HUES64 (cell line): ENCODE measurements around the gene CNTN4.
A peak's percentile ranks its signal among the peaks of the same experiment; 100 is the strongest.

Experiments used
- H3K27ac ChIP-seq: 2 replicates; pipeline ENCODE4 v1.7.0; 2013; ENCODE audit warnings: low read depth, low read length, inconsistent platforms
- H3K27me3 ChIP-seq: 2 replicates; pipeline ENCODE4 v1.6.1; 2013; ENCODE audit warnings: mild to moderate bottlenecking, low read length; ENCODE audit not compliant: insufficient read depth
- H3K36me3 ChIP-seq: 2 replicates; pipeline ENCODE4 v1.6.1; 2013; ENCODE audit warnings: mild to moderate bottlenecking, low read length; ENCODE audit not compliant: insufficient read depth
- H3K4me1 ChIP-seq: 2 replicates; pipeline ENCODE4 v1.6.1; 2013; ENCODE audit warnings: mild to moderate bottlenecking, low read length, moderate library complexity; ENCODE audit not compliant: insufficient read depth
- H3K4me3 ChIP-seq: 2 replicates; pipeline ENCODE4 v1.5.1; 2013; ENCODE audit warnings: mild to moderate bottlenecking, low read length, moderate library complexity
- H3K9ac ChIP-seq: 2 replicates; pipeline ENCODE4 v1.6.1; 2013; ENCODE audit warnings: mild to moderate bottlenecking, low read depth, low read length
- H3K9me3 ChIP-seq: 2 replicates; pipeline ENCODE4 v1.6.1; 2013; ENCODE audit warnings: low read depth, low read length; ENCODE audit not compliant: insufficient read depth
- WGBS: fragments of 150-250, 120-280 bp; methylation state at CpG from one replicate; pipeline ENCODE4 v1.1.7; 2013; ENCODE audit warnings: missing lambda C conversion rate; 5-methylcytosine and 5-hydroxymethylcytosine counted together

The CNTN4 gene

GRCh38 chr3:2153547-2153946 is 54.9 kb downstream of the CNTN4 start:
- H3K4me1 ChIP-seq, result no peaks in the 10 kb centered on the region
- H3K27ac ChIP-seq, result no peak overlapping the region
- H3K9ac ChIP-seq, result no peak overlapping the region
- H3K4me3 ChIP-seq, result no peak overlapping the region
- peaks cover 8% of the 10 kb centered on the region; the same call in 1 of the 2 replicates for H3K9me3 ChIP-seq
- 73% methylated on average over 5 of the region's 5 CpGs for WGBS
- H3K27me3 ChIP-seq, result no peaks in the 10 kb centered on the region
- H3K36me3 ChIP-seq, result no peaks in the 10 kb centered on the region

DNA sequence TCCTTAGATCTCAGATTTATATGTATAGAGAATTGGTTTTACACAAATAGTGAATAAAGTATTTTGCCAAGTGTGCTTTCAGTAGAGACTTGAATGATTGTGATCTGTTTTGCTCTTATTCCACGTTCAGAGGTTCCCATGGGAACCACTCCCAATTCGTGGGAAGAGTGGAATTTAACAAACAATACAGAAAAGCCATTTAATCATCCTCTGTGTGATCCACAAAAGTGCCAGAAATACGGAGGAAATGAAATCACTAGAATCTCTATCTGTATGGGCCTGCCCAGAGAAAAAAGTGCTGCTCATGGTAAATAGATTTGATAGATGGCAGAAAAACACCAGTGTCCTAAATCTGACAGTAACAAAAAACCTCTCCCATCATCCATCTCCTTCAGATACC is 56.0 kb downstream of the CNTN4 start:
- Histone ChIP-seq H3K4me3 (no peak overlapping the region), H3K4me1 (no peaks in the 10 kb centered on the region), H3K9me3 (peaks cover 8% of the 10 kb centered on the region; the same call in 1 of the 2 replicates), H3K9ac (no peak overlapping the region), H3K27me3 (no peaks in the 10 kb centered on the region), H3K36me3 (no peaks in the 10 kb centered on the region), H3K27ac (no peak overlapping the region)
- 49% methylated on average over 3 of the region's 3 CpGs for WGBS

GRCh38 chr3:2156244-2156847 is 57.7 kb downstream of the CNTN4 start:
- no peak overlapping the region for H3K27ac ChIP-seq
- H3K36me3 ChIP-seq, result no peaks in the 10 kb centered on the region
- no peaks in the 10 kb centered on the region for H3K4me1 ChIP-seq
- no peak overlapping the region for H3K9ac ChIP-seq
- WGBS, result 57% methylated on average over 19 of the region's 19 CpGs
- no peaks in the 10 kb centered on the region for H3K27me3 ChIP-seq
- H3K9me3 ChIP-seq, result peaks cover 8% of the 10 kb centered on the region; the same call in 1 of the 2 replicates
- H3K4me3 ChIP-seq, result peak overlapping the region; percentile 28; the same call in 1 of the 2 replicates

GRCh38 chr3:2158828-2159227 is 60.2 kb downstream of the CNTN4 start:
- no peaks in the 10 kb centered on the region for H3K27me3 ChIP-seq
- no peak overlapping the region for H3K27ac ChIP-seq
- H3K4me1 ChIP-seq, result no peaks in the 10 kb centered on the region
- no peak overlapping the region for H3K9ac ChIP-seq
- WGBS, result 68% methylated on average over 3 of the region's 3 CpGs
- no peak overlapping the region for H3K4me3 ChIP-seq
- no peaks in the 10 kb centered on the region for H3K36me3 ChIP-seq
- no peaks in the 10 kb centered on the region for H3K9me3 ChIP-seq

- Histone ChIP-seq H3K9me3 (no peaks in the 10 kb centered on the region), H3K4me1 (peaks cover 6% of the 10 kb centered on the region), H3K27ac (no peak overlapping the region), H3K9ac (no peak overlapping the region), H3K27me3 (no peaks in the 10 kb centered on the region), H3K36me3 (no peaks in the 10 kb centered on the region), H3K4me3 (no peak overlapping the region)
- no CpG with 5 or more reads among the region's 3 CpGs for WGBS
These were observed 67.9 kb downstream of the CNTN4 start for GRCh38 chr3:2166552-2166951.

GRCh38 chr3:2172561-2173171 is 74.0 kb downstream of the CNTN4 start:
- Histone ChIP-seq H3K9ac (no peak overlapping the region), H3K4me1 (peaks cover 6% of the 10 kb centered on the region; the same call in 1 of the 2 replicates), H3K27me3 (no peaks in the 10 kb centered on the region), H3K4me3 (no peak overlapping the region), H3K9me3 (peaks cover 10% of the 10 kb centered on the region; the same call in 1 of the 2 replicates), H3K27ac (no peak overlapping the region), H3K36me3 (no peaks in the 10 kb centered on the region)
- WGBS, result 72% methylated on average over 4 of the region's 4 CpGs

DNA sequence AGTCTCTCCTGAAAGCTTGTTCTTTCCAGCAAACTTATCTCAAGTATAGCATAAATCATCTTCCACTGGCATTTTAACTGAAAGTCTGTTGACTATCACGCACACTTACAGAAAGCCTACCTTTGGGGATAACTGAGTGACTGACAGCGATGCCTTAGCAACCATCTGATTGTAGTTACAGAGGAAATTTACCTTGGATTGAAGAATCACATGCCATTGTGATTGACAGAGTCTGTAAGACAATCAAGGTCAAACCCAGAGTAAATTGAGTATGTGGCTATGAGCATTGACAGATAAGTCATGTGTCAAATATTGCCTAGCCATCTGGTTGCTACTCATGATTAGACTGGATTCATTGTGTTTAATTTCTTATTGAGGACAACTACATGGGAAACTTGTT is 82.0 kb downstream of the CNTN4 start:
- H3K27me3 ChIP-seq, result no peaks in the 10 kb centered on the region
- no peak overlapping the region for H3K9ac ChIP-seq
- no peak overlapping the region for H3K27ac ChIP-seq
- peaks cover 6% of the 10 kb centered on the region; the same call in 1 of the 2 replicates for H3K4me1 ChIP-seq
- WGBS, result 80% methylated on average over 2 of the region's 2 CpGs
- no peak overlapping the region for H3K4me3 ChIP-seq
- H3K36me3 ChIP-seq, result no peaks in the 10 kb centered on the region
- no peaks in the 10 kb centered on the region; the same call in 1 of the 2 replicates for H3K9me3 ChIP-seq

- Histone ChIP-seq H3K27me3 (no peaks in the 10 kb centered on the region), H3K9me3 (no peaks in the 10 kb centered on the region; the same call in 1 of the 2 replicates), H3K27ac (no peak overlapping the region), H3K36me3 (no peaks in the 10 kb centered on the region), H3K4me1 (no peaks in the 10 kb centered on the region), H3K4me3 (no peak overlapping the region), H3K9ac (no peak overlapping the region)
- 85% methylated on average over 3 of the region's 3 CpGs for WGBS
These were observed 100.2 kb downstream of the CNTN4 start for GRCh38 chr3:2198776-2199279.

- no peaks in the 10 kb centered on the region for H3K27me3 ChIP-seq
- H3K9me3 ChIP-seq, result no peaks in the 10 kb centered on the region; the same call in 1 of the 2 replicates
- WGBS, result no CpG with 5 or more reads among the region's 1 CpG
- no peak overlapping the region for H3K9ac ChIP-seq
- H3K36me3 ChIP-seq, result no peaks in the 10 kb centered on the region
- no peaks in the 10 kb centered on the region for H3K4me1 ChIP-seq
- no peak overlapping the region for H3K27ac ChIP-seq
- H3K4me3 ChIP-seq, result no peak overlapping the region
These were observed 105.4 kb downstream of the CNTN4 start for GRCh38 chr3:2204054-2204453.

DNA sequence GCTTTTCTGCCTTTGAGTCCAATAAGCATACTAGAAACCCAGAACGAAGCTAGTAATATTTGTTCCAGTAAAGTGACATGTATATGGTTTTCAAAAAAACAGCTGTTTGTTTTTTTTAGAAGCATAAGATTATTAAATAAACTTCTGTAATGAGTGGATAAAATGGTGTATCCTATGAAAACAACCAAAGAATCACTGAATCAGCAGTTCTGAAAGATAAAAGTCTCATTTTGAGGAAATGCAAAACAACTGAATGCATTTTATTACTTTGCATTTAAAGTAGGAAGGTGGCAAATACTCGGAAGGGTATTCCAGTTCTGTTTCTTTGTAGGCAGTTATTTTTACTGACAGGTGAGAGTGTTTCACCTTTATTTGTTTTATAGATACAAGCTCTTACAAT is 107.0 kb downstream of the CNTN4 start:
- 60% methylated on average over 1 of the region's 2 CpGs for WGBS
- Histone ChIP-seq H3K9me3 (no peaks in the 10 kb centered on the region; the same call in 1 of the 2 replicates), H3K9ac (no peak overlapping the region), H3K27me3 (no peaks in the 10 kb centered on the region), H3K4me1 (no peaks in the 10 kb centered on the region), H3K27ac (no peak overlapping the region), H3K36me3 (no peaks in the 10 kb centered on the region), H3K4me3 (no peak overlapping the region)

DNA sequence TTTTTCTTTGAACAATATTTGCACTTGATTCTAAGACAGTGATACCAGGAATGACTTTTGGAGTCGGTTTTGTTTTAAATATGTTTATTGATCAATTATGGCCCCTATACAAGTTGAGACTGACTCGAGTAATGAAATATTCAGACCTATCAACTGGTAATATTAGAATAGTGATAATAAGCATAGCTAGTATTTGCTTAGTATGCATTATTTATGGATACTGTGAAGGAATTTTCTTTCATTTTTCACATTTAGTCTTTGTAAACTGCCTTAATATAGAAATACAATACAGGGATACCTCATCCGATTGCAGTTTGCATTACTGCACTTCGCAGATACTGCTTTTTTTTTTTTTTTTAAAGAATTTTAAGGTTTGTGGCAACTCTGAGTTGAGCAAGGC is 107.9 kb downstream of the CNTN4 start:
- no peaks in the 10 kb centered on the region for H3K36me3 ChIP-seq

More for the DNA sequence above, 107.9 kb downstream of the CNTN4 start:
- WGBS, result 80% methylated on average over 3 of the region's 4 CpGs
- Histone ChIP-seq H3K4me1 (no peaks in the 10 kb centered on the region), H3K4me3 (no peak overlapping the region), H3K27ac (no peak overlapping the region), H3K27me3 (no peaks in the 10 kb centered on the region), H3K9me3 (no peaks in the 10 kb centered on the region; the same call in 1 of the 2 replicates), H3K9ac (no peak overlapping the region)
